K562 (cell line): Measurements from ENCODE around the gene GADD45G. TPM values are rescaled to one million over a fixed set of nuclear protein-coding genes. Genes with fewer than 3 reads are reported as not detected.

Source experiments
- ATAC-seq: fragments of 200-7000 bp; cut with Tn5 transposase; 3 replicates; pipeline ENCODE4 v1.9.1; 2020; ENCODE audit warnings: moderate library complexity
- BruUV-seq: library from RNA; stranded (reverse); fragments of 400-500 nt; replicated peaks from 2 replicates; lab custom pipeline; 2021; lab: Mats Ljungman, UMichigan
- CTCF ChIA-PET: fragments of 300-600 bp; formaldehyde crosslinking; extraction: SDS; loops from one replicate; lab custom pipeline; 2021; ENCODE audit warnings: low intra/inter-chr PET ratio; lab: Yijun Ruan, JAX
- POLR2A ChIA-PET: fragments of 300-600, 350-650 bp; sonication (Branson Sonifier 250); formaldehyde crosslinking; extraction: SDS; loops from one replicate; lab custom pipeline; 2021; ENCODE audit warnings: antibody characterized with exemption, inconsistent platforms; lab: Yijun Ruan, JAX
- DNase-seq, 4 experiments: peaks; one replicate each; pipeline versions ENCODE4 v3.0.0 to v3.0.0-alpha.2; 2011 to 2018; ENCODE audit warnings: low spot score in 3 of 4, mixed read lengths in 3 of 4; ENCODE audit errors: extremely low read depth in 1 of 4
- FAIRE-seq: peaks from 2 replicates; lab custom pipeline; 2011; peaks lifted over from hg19 to GRCh38; lab: Jason Lieb, UNC
- H2AFZ ChIP-seq: 2 replicates; pipeline ENCODE4 v1.6.0; 2011; ENCODE audit warnings: low read depth, low read length, control low read depth, inconsistent platforms
- H3K27ac ChIP-seq: fragments of 200-600 bp; 3 replicates; pipeline ENCODE4 v1.8.0; 2011; ENCODE audit warnings: low read depth, mild to moderate bottlenecking, control low read depth, inconsistent platforms, low read length, moderate library complexity, mixed read lengths; ENCODE audit errors: extremely low read depth
- H3K27me3 ChIP-seq, 2 experiments: fragments of 300-600 bp in 1 of 2; 2 replicates in 1 of 2; 3 replicates in 1 of 2; pipeline versions ENCODE4 v1.6.0 to v1.8.0; 2011; ENCODE audit warnings: inconsistent platforms in 2 of 2, low read length in 2 of 2, mild to moderate bottlenecking in 1 of 2, mixed read lengths in 1 of 2, moderate library complexity in 1 of 2; ENCODE audit not compliant: control insufficient read depth in 2 of 2, insufficient read depth in 2 of 2
- H3K36me3 ChIP-seq: fragments of 300-600 bp; 3 replicates; pipeline ENCODE4 v1.8.0; 2011; ENCODE audit warnings: mild to moderate bottlenecking, low read length, inconsistent platforms; ENCODE audit not compliant: control insufficient read depth, insufficient read depth
- H3K4me1 ChIP-seq, 2 experiments: fragments of 200-600 bp in 1 of 2; replicated peaks in 1 of 2; 2 replicates in 1 of 2; 3 replicates in 1 of 2; pipeline versions ENCODE4 v1.5.1 to v1.8.0; 2011; ENCODE audit warnings: inconsistent platforms in 2 of 2, low read length in 2 of 2, mild to moderate bottlenecking in 1 of 2, mixed read lengths in 1 of 2, moderate library complexity in 1 of 2; ENCODE audit not compliant: control insufficient read depth in 2 of 2, insufficient read depth in 2 of 2
- H3K4me2 ChIP-seq: 2 replicates; pipeline ENCODE4 v1.6.1; 2011; ENCODE audit warnings: low read length, control low read depth, inconsistent platforms, mixed read lengths; ENCODE audit not compliant: insufficient read depth
- H3K4me3 ChIP-seq: fragments of 200-600 bp; sonication (generic), shearing (Covaris generic); 2 replicates; pipeline ENCODE4 v1.5.1; 2016; ENCODE audit warnings: control low read depth, inconsistent platforms
- H3K79me2 ChIP-seq: fragments of 200-600 bp; 3 replicates; pipeline ENCODE4 v1.8.0; 2011; ENCODE audit warnings: low read length, inconsistent platforms; ENCODE audit not compliant: control insufficient read depth, insufficient read depth
- H3K9ac ChIP-seq, 2 experiments: 2 replicates each; pipeline versions ENCODE4 v1.6.0 to v1.6.1; 2011; ENCODE audit warnings: low read depth in 2 of 2, low read length in 2 of 2, control low read depth in 1 of 2, inconsistent platforms in 1 of 2, mild to moderate bottlenecking in 1 of 2, mixed read lengths in 1 of 2; ENCODE audit not compliant: insufficient read depth in 1 of 2
- H3K9me1 ChIP-seq: one replicate; pipeline ENCODE4 v1.6.0; 2011; ENCODE audit warnings: inconsistent platforms, mild to moderate bottlenecking, low read length, moderate library complexity; ENCODE audit not compliant: control insufficient read depth, insufficient read depth
- H3K9me3 ChIP-seq: replicated peaks from 2 replicates; pipeline ENCODE4 v1.5.1; 2011; ENCODE audit warnings: low read depth, low read length, inconsistent platforms; ENCODE audit not compliant: control insufficient read depth, insufficient read depth
- H4K20me1 ChIP-seq: replicated peaks from 2 replicates; pipeline ENCODE4 v1.6.1; 2011; ENCODE audit warnings: low read length, inconsistent platforms, mixed read lengths; ENCODE audit not compliant: control insufficient read depth, insufficient read depth
- ARID3B ChIP-seq: fragments of 250-450 bp; sonication (Bioruptor Pico); IDR thresholded peaks from 2 replicates; pipeline ENCODE4 v1.4.0; 2020; ENCODE audit warnings: borderline replicate concordance
- ETS1 ChIP-seq: conservative IDR thresholded peaks from 2 replicates; pipeline ENCODE4 v1.6.1; 2011; ENCODE audit warnings: low read depth, mild to moderate bottlenecking, low read length; ENCODE audit not compliant: control insufficient read depth
- GABPB2 ChIP-seq: fragments of 250-450 bp; sonication (Bioruptor Pico); conservative IDR thresholded peaks from 2 replicates; pipeline ENCODE4 v1.5.1; 2021; ENCODE audit warnings: mild to moderate bottlenecking
- ILF3 ChIP-seq: fragments of 450-650 bp; IDR thresholded peaks from 2 replicates; pipeline ENCODE4 v1.6.1; 2018; ENCODE audit warnings: antibody characterized with exemption, mild to moderate bottlenecking, moderate library complexity, borderline replicate concordance
- MBD1 ChIP-seq: fragments of 250-450 bp; sonication (Bioruptor Pico); IDR thresholded peaks from 2 replicates; pipeline ENCODE4 v1.8.0; 2022; ENCODE audit warnings: inconsistent platforms
- NCOR1 ChIP-seq: fragments of 450-650 bp; IDR thresholded peaks from 2 replicates; pipeline ENCODE4 v1.6.1; 2016; ENCODE audit warnings: mild to moderate bottlenecking, moderate library complexity
- RB1 ChIP-seq: fragments of 450-650 bp; IDR thresholded peaks from 2 replicates; pipeline ENCODE4 v1.6.1; 2017; ENCODE audit warnings: low read depth, mild to moderate bottlenecking
- SMAD2 ChIP-seq: fragments of 150-350 bp; IDR thresholded peaks from 2 replicates; pipeline ENCODE4 v1.6.1; 2014; ENCODE audit warnings: low read depth, mild to moderate bottlenecking, low read length
- TRIM24 ChIP-seq, 2 experiments: fragments of 450-650 bp; IDR thresholded peaks; 2 replicates each; pipeline ENCODE4 v1.6.1; 2016
- ZNF311 ChIP-seq: fragments of 250-450 bp; sonication (Bioruptor Pico); IDR thresholded peaks from 2 replicates; pipeline ENCODE4 v1.4.0; 2020; ENCODE audit warnings: mild to moderate bottlenecking, moderate library complexity
- WGBS: fragments of 100-300 bp; shearing (Covaris generic); methylation state at CpG from one replicate; pipeline ENCODE4 v1.1.6; 2016; ENCODE audit warnings: low coverage, mixed read lengths; ENCODE audit not compliant: insufficient coverage; ENCODE audit errors: missing lambda C conversion rate; 5-methylcytosine and 5-hydroxymethylcytosine counted together
- in situ Hi-C: fragments of 300-500 bp; cut with MboI; formaldehyde crosslinking; loops from 4 replicates; pipeline ENCODE4 v1.15.0; 2018; ENCODE audit warnings: inconsistent platforms, mixed read lengths
- intact Hi-C: fragments of 100-400 bp; cut with micrococcal nuclease; formaldehyde crosslinking; loops from 2 replicates; pipeline ENCODE4 v1.14.2; 2022
- polyA plus RNA-seq, 8 experiments: library from polyadenylated mRNA; depleted of rRNA in 4 of 8; stranded (reverse) in 5 of 8; unstranded in 3 of 8; fragments of >200 nt; fragmentation: Nextera tagmentation in 2 of 8; fragmentation: Illumina TruSeq in 1 of 8; extraction: Ambion mirVana in 2 of 8; extraction: Trizol in 1 of 8; gene quantifications; 2 replicates each; pipeline versions ENCODE4 v1.2.1 to v1.2.3, GENCODE V29; 2011 to 2014; ENCODE audit warnings: inconsistent platforms in 1 of 8, missing spikeins in 1 of 8
- total RNA-seq, 7 experiments: library from RNA; depleted of rRNA in 6 of 7; stranded (reverse); fragments of >200 nt in 6 of 7; fragmentation: Illumina TruSeq in 2 of 7; extraction: Trizol in 2 of 7; gene quantifications; 2 replicates each; pipeline versions ENCODE4 v1.2.1 to v1.2.3, GENCODE V29; 2011 to 2021; ENCODE audit warnings: low replicate concordance in 1 of 7

Gene GADD45G
- total and polyA plus RNA-seq, 9 of the 15 experiments (the other 6 are each of a cell fraction or from before 2014, with no cell fraction given) = 0.20 to 0.34 TPM; not detected in 7

GRCh38 chr9:89623925-89624420 lies 19.2 kb downstream of the GADD45G start:
- ChIA-PET POLR2A (interaction anchor here (0.8 kb wide), 1 partner anchor 316 kb away, joined by 3 read pairs; no protein-coding TSS in a partner anchor), CTCF (no interaction called here)
- in situ Hi-C loops = no loop called here

More at GRCh38 chr9:89623925-89624420, 19.2 kb downstream of the GADD45G start:
- peaks cover 4% of the 10 kb centered on the region; the same call in 1 of the 2 replicates for H4K20me1 ChIP-seq
- intact Hi-C loops = no loop called here
- no peaks in the 10 kb centered on the region for H3K9me1 ChIP-seq
- H3K4me2 ChIP-seq = no peak overlapping the region
- H3K9me3 ChIP-seq = no peaks in the 10 kb centered on the region
- no peak for TF ChIP-seq ZNF311
- TF ChIP-seq SMAD2 = no peak
- TF ChIP-seq ARID3B (CRISPR knock-in tag) = no peak
- no peak for TF ChIP-seq TRIM24 (IDR thresholded peaks at IDR 0.05)
- TF ChIP-seq NCOR1 = no peak
- TF ChIP-seq ETS1 = no peak
- TF ChIP-seq GABPB2 (CRISPR knock-in tag) = no peak
- TF ChIP-seq ILF3 = no peak
- no peak for TF ChIP-seq MBD1 (CRISPR knock-in tag)
- no peak for TF ChIP-seq RB1
- H3K4me1 ChIP-seq = no peaks in the 10 kb centered on the region
- BruUV-seq = no TSS peak
- no peak overlapping the region for H2AFZ ChIP-seq
- H3K79me2 ChIP-seq = no peaks in the 10 kb centered on the region
- no peak overlapping the region for H3K27ac ChIP-seq
- no peak for ATAC-seq
- FAIRE-seq = no peak
- no peaks in the 10 kb centered on the region for H3K36me3 ChIP-seq
- no peak for DNase-seq
- peaks cover 3 to 59% of the 10 kb centered on the region in 2 experiments; a peak in 4 of 5 replicates for H3K27me3 ChIP-seq
- H3K9ac ChIP-seq = no peak overlapping the region
- no peak overlapping the region for H3K4me3 ChIP-seq
- 0% methylated on average over 6 of the region's 11 CpGs for WGBS
